WTC11 (cell line): ENCODE data around the gene CEP72. TPM values are rescaled to one million over a fixed set of nuclear protein-coding genes. Genes with fewer than 3 reads are reported as not detected.

Experiments
- ATAC-seq: fragments of 200-7000 bp; cut with Tn5 transposase; 2 replicates; pipeline ENCODE4 v1.10.0; 2021; ENCODE audit warnings: mild to moderate bottlenecking, moderate library complexity
- CTCF ChIA-PET: fragments of 300-600 bp; sonication (Branson Sonifier 250); formaldehyde crosslinking; loops from one replicate; lab custom pipeline; 2021; ENCODE audit warnings: antibody characterized with exemption; lab: Charles Lee
- POLR2A ChIA-PET: fragments of 350-600 bp; sonication (Branson Sonifier 250); formaldehyde crosslinking; loops from one replicate; lab custom pipeline; 2021; ENCODE audit warnings: antibody characterized with exemption; lab: Charles Lee
- DNase-seq: peaks from one replicate; pipeline ENCODE4 v3.0.0; 2021; ENCODE audit warnings: low spot score
- H3K27ac Mint-ChIP-seq: 2 replicates; pipeline ENCODE4 v1.8.0; 2021; ENCODE audit warnings: mixed read lengths
- H3K27me3 Mint-ChIP-seq: 2 replicates; pipeline ENCODE4 v1.8.0; 2021; ENCODE audit warnings: low read depth, mild to moderate bottlenecking, moderate library complexity, mixed read lengths
- H3K36me3 Mint-ChIP-seq: 2 replicates; pipeline ENCODE4 v1.8.0; 2021; ENCODE audit warnings: mixed read lengths
- H3K4me1 Mint-ChIP-seq: 2 replicates; pipeline ENCODE4 v1.8.0; 2022; ENCODE audit warnings: mixed read lengths
- H3K4me3 Mint-ChIP-seq: 2 replicates; pipeline ENCODE4 v1.8.0; 2021; ENCODE audit warnings: mild to moderate bottlenecking, moderate library complexity, mixed read lengths
- H3K9me3 Mint-ChIP-seq: 2 replicates; pipeline ENCODE4 v1.8.0; 2021; ENCODE audit warnings: mixed read lengths
- ATF1 ChIP-seq: sonication (generic); formaldehyde crosslinking; IDR thresholded peaks from 2 replicates; pipeline ENCODE4 v1.8.1; 2023; ENCODE audit warnings: mild to moderate bottlenecking, moderate library complexity, missing genetic modification reagents
- ATF6 ChIP-seq: sonication (generic); formaldehyde crosslinking; IDR thresholded peaks from 2 replicates; pipeline ENCODE4 v1.8.1; 2023; ENCODE audit warnings: mild to moderate bottlenecking, missing genetic modification reagents
- CREB1 ChIP-seq: sonication (generic); formaldehyde crosslinking; IDR thresholded peaks from 2 replicates; pipeline ENCODE4 v1.8.0; 2023; ENCODE audit warnings: mild to moderate bottlenecking, missing genetic modification reagents
- CREM ChIP-seq: sonication (generic); formaldehyde crosslinking; IDR thresholded peaks from 2 replicates; pipeline ENCODE4 v1.8.1; 2022; ENCODE audit warnings: mild to moderate bottlenecking, missing genetic modification reagents, moderate library complexity
- ELF4 ChIP-seq: sonication (generic); formaldehyde crosslinking; IDR thresholded peaks from 2 replicates; pipeline ENCODE4 v1.8.1; 2022; ENCODE audit warnings: low read depth, mild to moderate bottlenecking, moderate library complexity, missing genetic modification reagents
- ERG ChIP-seq: fragments of 250-450 bp; sonication (Bioruptor Pico); IDR thresholded peaks from 2 replicates; pipeline ENCODE4 v1.8.0; 2021; ENCODE audit warnings: mild to moderate bottlenecking
- FOXP1 ChIP-seq: sonication (generic); formaldehyde crosslinking; IDR thresholded peaks from 2 replicates; pipeline ENCODE4 v1.8.0; 2022; ENCODE audit warnings: missing genetic modification reagents, mild to moderate bottlenecking, moderate library complexity, borderline replicate concordance
- FOXP4 ChIP-seq: sonication (generic); formaldehyde crosslinking; IDR thresholded peaks from 2 replicates; pipeline ENCODE4 v1.8.0; 2022; ENCODE audit warnings: mild to moderate bottlenecking, missing genetic modification reagents
- IRF1 ChIP-seq: sonication (generic); formaldehyde crosslinking; IDR thresholded peaks from 2 replicates; pipeline ENCODE4 v1.8.0; 2023; ENCODE audit warnings: missing genetic modification reagents
- IRF2 ChIP-seq: sonication (generic); formaldehyde crosslinking; IDR thresholded peaks from 2 replicates; pipeline ENCODE4 v1.8.0; 2022; ENCODE audit warnings: low read depth, missing genetic modification reagents, borderline replicate concordance
- MLX ChIP-seq: sonication (generic); formaldehyde crosslinking; IDR thresholded peaks from 2 replicates; pipeline ENCODE4 v1.8.1; 2023; ENCODE audit warnings: mild to moderate bottlenecking, missing genetic modification reagents, moderate library complexity
- NR2C2 ChIP-seq: sonication (generic); formaldehyde crosslinking; IDR thresholded peaks from 2 replicates; pipeline ENCODE4 v1.8.0; 2022; ENCODE audit warnings: mild to moderate bottlenecking, missing genetic modification reagents
- PRDM15 ChIP-seq: sonication (generic); formaldehyde crosslinking; IDR thresholded peaks from 2 replicates; pipeline ENCODE4 v1.8.0; 2022; ENCODE audit warnings: missing genetic modification reagents
- SMAD3 ChIP-seq: sonication (generic); formaldehyde crosslinking; IDR thresholded peaks from 2 replicates; pipeline ENCODE4 v1.8.0; 2022; ENCODE audit warnings: missing genetic modification reagents, mild to moderate bottlenecking, borderline replicate concordance
- SOX15 ChIP-seq: fragments of 250-450 bp; sonication (Bioruptor Pico); IDR thresholded peaks from 2 replicates; pipeline ENCODE4 v1.9.0; 2021; ENCODE audit warnings: mild to moderate bottlenecking
- TEAD1 ChIP-seq: sonication (generic); formaldehyde crosslinking; IDR thresholded peaks from 2 replicates; pipeline ENCODE4 v1.8.0; 2022; ENCODE audit warnings: mild to moderate bottlenecking, missing genetic modification reagents
- USF1 ChIP-seq: sonication (generic); formaldehyde crosslinking; IDR thresholded peaks from 2 replicates; pipeline ENCODE4 v1.8.0; 2022; ENCODE audit warnings: mild to moderate bottlenecking, missing genetic modification reagents
- ZBTB43 ChIP-seq: sonication (generic); formaldehyde crosslinking; IDR thresholded peaks from 2 replicates; pipeline ENCODE4 v1.8.1; 2023; ENCODE audit warnings: mild to moderate bottlenecking, missing genetic modification reagents
- ZNF423 ChIP-seq: fragments of 250-450 bp; sonication (Bioruptor Pico); IDR thresholded peaks from 2 replicates; pipeline ENCODE4 v2.1.2; 2022; ENCODE audit warnings: mild to moderate bottlenecking, moderate library complexity
- ZNF512 ChIP-seq: sonication (generic); formaldehyde crosslinking; IDR thresholded peaks from 2 replicates; pipeline ENCODE4 v1.8.1; 2022; ENCODE audit warnings: missing genetic modification reagents, borderline replicate concordance
- ZNF671 ChIP-seq: fragments of 250-450 bp; sonication (Bioruptor Pico); IDR thresholded peaks from 2 replicates; pipeline ENCODE4 v1.8.0; 2021; ENCODE audit warnings: mild to moderate bottlenecking
- total RNA-seq: library from RNA; stranded (reverse); gene quantifications from 3 replicates; pipeline ENCODE4 v1.2.3, GENCODE V29; 2021

CEP72 gene
- total RNA-seq, 1 experiment from 2014 or later: 26.6 TPM

GRCh38 chr5:584216-584615 is 27.9 kb upstream of the CEP72 start (continued):
- TF ChIP-seq ERG (CRISPR knock-in tag) (no peak), ZNF671 (no peak), PRDM15 (CRISPR knock-in tag) (no peak), ATF1 (CRISPR knock-in tag) (no peak), SOX15 (CRISPR knock-in tag) (no peak)

GRCh38 chr5:584846-585245 is 27.3 kb upstream of the CEP72 start:
- no peak for DNase-seq
- H3K27ac Mint-ChIP-seq: no peak overlapping the region
- no peak for TF ChIP-seq IRF2 (CRISPR knock-in tag)
- no peak for TF ChIP-seq MLX
- no peak for TF ChIP-seq ZBTB43
- no peak for TF ChIP-seq NR2C2
- no peak for TF ChIP-seq TEAD1 (CRISPR knock-in tag)
- no peak for TF ChIP-seq FOXP1
- TF ChIP-seq ZNF512 (CRISPR knock-in tag): no peak
- no peak for TF ChIP-seq CREB1 (CRISPR knock-in tag)
- TF ChIP-seq CREM (CRISPR knock-in tag): no peak
- no peak for TF ChIP-seq ZNF423 (CRISPR knock-in tag)
- no peak for TF ChIP-seq ZNF671
- no peak for TF ChIP-seq IRF1 (CRISPR knock-in tag)
- no peak for TF ChIP-seq FOXP4 (CRISPR knock-in tag)
- TF ChIP-seq USF1 (CRISPR knock-in tag): no peak
- no peak for TF ChIP-seq SMAD3
- TF ChIP-seq ATF6 (CRISPR knock-in tag): no peak
- no peak for TF ChIP-seq ELF4 (CRISPR knock-in tag)
- TF ChIP-seq, all 79 proteins: peak for 0
- ChIA-PET POLR2A (no interaction called here), CTCF (no interaction called here)
- no peaks in the 10 kb centered on the region for H3K36me3 Mint-ChIP-seq
- H3K9me3 Mint-ChIP-seq: peaks cover 13% of the 10 kb centered on the region; the same call in 1 of the 2 replicates
- H3K27me3 Mint-ChIP-seq: peaks cover 28% of the 10 kb centered on the region
- no peak overlapping the region for H3K4me3 Mint-ChIP-seq
- ATAC-seq: no peak
- H3K4me1 Mint-ChIP-seq: peaks cover 11% of the 10 kb centered on the region
